Activated CD8-positive, alpha-beta T cell treated with anti-CD3 and anti-CD28 coated beads, Interleukin-2, amount 10 ng/mL, durations not matched to agents 7 days and 5 days (primary cell): ENCODE data around the gene FAM78B. TPM values are rescaled to one million over a fixed set of nuclear protein-coding genes. Genes with fewer than 3 reads are reported as not detected.

ENCODE experiments used
- ATAC-seq: fragments of 150-1000 bp; cut with Tn5 transposase; one replicate; pipeline ENCODE4 v1.10.0; 2021; ENCODE audit warnings: moderate library complexity
- CTCF ChIA-PET: fragments of 350-600 bp; sonication (Branson Sonifier 250); formaldehyde crosslinking; loops from one replicate; lab custom pipeline; 2021; ENCODE audit warnings: antibody characterized with exemption; lab: Charles Lee
- POLR2A ChIA-PET: fragments of 350-600 bp; sonication (Branson Sonifier 250); formaldehyde crosslinking; loops from one replicate; lab custom pipeline; 2021; ENCODE audit warnings: antibody characterized with exemption; lab: Charles Lee
- DNase-seq: peaks from one replicate; pipeline ENCODE4 v3.0.0-alpha.2; 2020
- H3K27ac Mint-ChIP-seq: one replicate; pipeline ENCODE4 v1.8.0; 2021; ENCODE audit warnings: mild to moderate bottlenecking, mixed read lengths
- H3K27me3 Mint-ChIP-seq: one replicate; pipeline ENCODE4 v1.8.0; 2021; ENCODE audit warnings: low read depth, mixed read lengths
- H3K36me3 Mint-ChIP-seq: one replicate; pipeline ENCODE4 v1.8.0; 2021; ENCODE audit warnings: low read depth, mixed read lengths
- H3K4me1 Mint-ChIP-seq: one replicate; pipeline ENCODE4 v1.8.0; 2021; ENCODE audit warnings: low read depth, mixed read lengths
- H3K4me3 Mint-ChIP-seq: one replicate; pipeline ENCODE4 v1.8.0; 2021; ENCODE audit warnings: mild to moderate bottlenecking, mixed read lengths
- H3K9me3 Mint-ChIP-seq: one replicate; pipeline ENCODE4 v1.8.0; 2022; ENCODE audit warnings: mixed read lengths; ENCODE audit not compliant: insufficient read depth
- total RNA-seq, 2 experiments: library from RNA; stranded (reverse); gene quantifications; one replicate each; pipeline ENCODE4 v1.2.3, GENCODE V29; 2021

The FAM78B gene
- total RNA-seq, 2 experiments from 2014 or later: 0.16 to 0.18 TPM

DNA sequence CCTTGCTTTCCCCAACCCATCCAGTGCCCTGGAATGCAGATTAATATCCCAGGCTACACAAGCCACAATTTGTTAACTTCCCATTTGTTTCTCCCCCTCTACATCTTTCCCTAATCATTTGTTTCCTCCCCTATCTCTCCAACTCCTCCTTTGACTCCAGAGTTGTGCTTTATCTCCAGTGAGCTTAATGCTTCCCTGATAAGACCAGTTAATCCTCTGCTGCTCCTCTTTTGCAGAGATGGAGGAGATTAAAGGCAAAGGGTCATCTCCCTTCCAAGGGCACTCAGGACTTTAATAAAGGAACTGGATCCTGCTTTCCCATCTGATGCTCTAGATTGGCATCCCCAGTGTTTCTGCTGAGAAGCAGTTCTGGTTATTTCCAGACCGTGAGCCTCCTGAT, 7.1 kb downstream of the FAM78B start:
- no peak overlapping the region for H3K4me3 Mint-ChIP-seq
- no peak for ATAC-seq

DNA sequence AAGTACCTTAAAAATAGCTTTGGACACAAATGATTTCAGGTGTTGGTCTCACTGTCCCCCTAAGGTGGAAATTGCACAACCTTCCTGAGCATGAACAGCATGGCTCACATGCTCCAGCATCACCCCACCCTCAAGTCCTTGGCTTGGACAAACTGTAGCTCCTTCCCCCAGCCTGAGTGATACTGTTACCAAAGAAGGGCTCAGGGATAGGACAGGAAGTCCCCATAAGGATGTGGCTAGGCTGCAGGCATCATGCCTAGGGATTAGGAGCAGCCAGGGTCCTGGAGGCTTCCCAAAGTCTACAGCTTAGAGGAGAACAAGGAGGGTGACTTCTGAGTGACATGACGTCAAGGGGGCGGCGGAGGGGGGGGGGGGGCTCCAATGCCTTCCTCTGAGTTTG, 10.1 kb downstream of the FAM78B start:
- peaks cover 6% of the 10 kb centered on the region for H3K27me3 Mint-ChIP-seq
- no peak overlapping the region for H3K4me3 Mint-ChIP-seq
- no peak overlapping the region for H3K27ac Mint-ChIP-seq
- ATAC-seq (no peak), DNase-seq (no peak)
- ChIA-PET CTCF (no interaction called here), POLR2A (no interaction called here)
- H3K4me1 Mint-ChIP-seq: no peaks in the 10 kb centered on the region
- H3K36me3 Mint-ChIP-seq: no peaks in the 10 kb centered on the region
- H3K9me3 Mint-ChIP-seq: no peaks in the 10 kb centered on the region

More for the DNA sequence above, 7.1 kb downstream of the FAM78B start:
- ChIA-PET POLR2A (no interaction called here), CTCF (no interaction called here)
- Mint-ChIP-seq H3K9me3 (no peaks in the 10 kb centered on the region), H3K4me1 (peaks cover under 1% of the 10 kb centered on the region), H3K27me3 (peaks cover 27% of the 10 kb centered on the region), H3K27ac (no peak overlapping the region), H3K36me3 (no peaks in the 10 kb centered on the region)
- no peak for DNase-seq

DNA sequence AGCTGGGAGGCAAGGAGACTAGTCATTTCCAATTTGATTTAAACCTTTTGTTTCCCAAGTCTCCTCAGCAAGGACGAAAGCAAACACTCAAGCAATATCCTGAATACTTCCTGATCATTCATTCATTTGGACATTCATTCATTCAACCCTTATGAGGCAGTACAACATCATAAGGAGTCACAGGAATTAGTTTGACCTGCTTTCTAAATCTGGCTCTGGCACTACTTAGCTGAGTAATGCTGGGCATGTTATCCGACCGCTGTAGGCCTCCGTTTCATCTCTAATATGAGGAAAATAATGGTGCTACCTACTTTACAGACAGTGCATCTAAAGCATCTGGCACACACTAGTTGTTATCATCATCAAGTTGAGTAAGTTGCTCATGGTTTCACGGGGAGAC, 11.7 kb downstream of the FAM78B start:
- peaks cover 2% of the 10 kb centered on the region for H3K27me3 Mint-ChIP-seq
- H3K36me3 Mint-ChIP-seq: no peaks in the 10 kb centered on the region
- no peak overlapping the region for H3K4me3 Mint-ChIP-seq
- DNase-seq (no peak), ATAC-seq (no peak)
- H3K4me1 Mint-ChIP-seq: no peaks in the 10 kb centered on the region
- ChIA-PET CTCF (no interaction called here), POLR2A (no interaction called here)
- no peak overlapping the region for H3K27ac Mint-ChIP-seq
- H3K9me3 Mint-ChIP-seq: no peaks in the 10 kb centered on the region

DNA sequence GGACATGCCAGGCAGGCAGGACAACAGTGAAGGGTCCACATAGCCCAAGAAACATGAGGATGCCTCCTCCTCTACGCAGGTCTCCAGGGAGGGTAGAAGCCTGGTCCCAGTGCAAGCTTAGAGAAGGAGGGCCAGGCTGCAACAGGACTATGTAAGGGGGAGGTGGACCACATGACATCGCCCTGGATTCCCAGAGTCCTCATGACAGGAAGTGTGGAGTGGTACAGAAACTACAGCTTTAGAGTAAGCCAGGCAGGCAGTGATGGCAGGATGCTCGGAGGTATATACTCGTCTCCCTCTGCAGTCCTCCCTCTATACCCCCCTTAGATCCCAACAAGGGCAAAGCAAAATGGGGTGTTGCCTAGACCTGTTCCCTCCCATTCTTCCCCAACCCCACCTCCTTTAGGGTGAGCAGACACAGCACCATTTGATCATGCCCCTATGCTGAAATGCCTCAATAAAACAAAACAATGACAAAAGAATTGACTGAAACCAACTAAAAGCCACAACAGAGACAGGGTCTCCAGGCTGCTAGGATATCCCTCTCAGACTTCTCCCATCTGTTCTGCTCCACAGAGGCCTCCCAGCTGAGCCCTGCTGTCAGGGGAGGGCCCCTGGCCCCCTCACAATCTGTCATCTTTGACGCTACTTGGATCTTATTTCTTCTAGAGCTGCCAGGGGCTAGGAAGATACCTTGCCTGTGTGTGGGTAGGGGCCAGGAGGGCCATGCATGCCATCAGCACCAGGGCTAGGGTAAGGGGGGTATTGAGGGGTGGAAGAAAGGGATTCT, 13.1 kb downstream of the FAM78B start:
- H3K9me3 Mint-ChIP-seq: no peaks in the 10 kb centered on the region
- H3K27me3 Mint-ChIP-seq: peaks cover 2% of the 10 kb centered on the region
- ATAC-seq: no peak
- no peak overlapping the region for H3K4me3 Mint-ChIP-seq
- ChIA-PET CTCF (no interaction called here), POLR2A (no interaction called here)
- H3K27ac Mint-ChIP-seq: no peak overlapping the region
- H3K36me3 Mint-ChIP-seq: no peaks in the 10 kb centered on the region
- H3K4me1 Mint-ChIP-seq: no peaks in the 10 kb centered on the region
- no peak for DNase-seq

DNA sequence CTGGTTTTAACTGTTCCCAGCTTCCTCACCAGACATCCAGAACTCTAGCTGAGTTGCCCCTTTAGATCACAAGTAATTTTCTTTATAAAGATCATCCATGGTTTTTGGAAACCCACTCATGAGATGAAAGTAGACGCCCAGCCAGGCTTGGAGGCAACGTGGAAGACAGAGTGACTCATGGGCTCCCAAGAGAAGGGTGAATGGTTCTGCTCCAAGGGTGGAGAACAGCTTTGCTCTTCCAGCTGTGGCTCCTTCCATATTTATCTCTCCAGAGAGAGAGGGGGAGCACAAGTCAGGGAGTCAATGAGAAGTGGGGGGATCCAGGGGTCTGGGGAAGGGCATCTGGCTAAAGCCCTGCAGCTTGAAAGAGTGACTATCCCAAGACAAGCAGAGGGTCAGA, 13.8 kb downstream of the FAM78B start:
- POLR2A ChIA-PET: no interaction called here
- no peaks in the 10 kb centered on the region for H3K9me3 Mint-ChIP-seq
- CTCF ChIA-PET: no interaction called here
- no peak for ATAC-seq
- H3K4me1 Mint-ChIP-seq: no peaks in the 10 kb centered on the region
- H3K4me3 Mint-ChIP-seq: no peak overlapping the region
- H3K27ac Mint-ChIP-seq: no peak overlapping the region
- no peaks in the 10 kb centered on the region for H3K27me3 Mint-ChIP-seq
- H3K36me3 Mint-ChIP-seq: no peaks in the 10 kb centered on the region
- no peak for DNase-seq

DNA sequence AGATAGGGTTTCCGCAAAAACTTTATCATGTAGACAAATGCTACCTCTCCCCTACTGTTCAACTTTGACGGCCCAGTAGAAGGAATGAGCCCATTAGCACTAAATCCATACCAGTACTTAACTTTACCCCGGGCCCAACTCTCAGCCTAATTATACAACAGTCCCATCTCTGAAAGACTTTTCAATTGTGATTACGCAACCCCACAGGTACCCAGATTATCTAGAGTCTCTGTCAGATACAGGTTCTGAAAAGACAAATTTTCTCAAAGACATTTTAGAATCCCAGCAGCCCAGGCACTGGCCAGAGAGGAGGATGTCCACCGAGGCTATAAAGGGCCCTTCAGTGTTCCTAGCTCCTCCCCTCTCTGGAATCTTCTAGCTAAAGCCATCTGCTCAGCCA, 15.0 kb downstream of the FAM78B start:
- Mint-ChIP-seq H3K4me3 (no peak overlapping the region), H3K4me1 (no peaks in the 10 kb centered on the region), H3K27me3 (no peaks in the 10 kb centered on the region), H3K27ac (no peak overlapping the region), H3K36me3 (no peaks in the 10 kb centered on the region), H3K9me3 (no peaks in the 10 kb centered on the region)
- CTCF ChIA-PET: no interaction called here
- ATAC-seq: no peak
- POLR2A ChIA-PET: no interaction called here
- no peak for DNase-seq

DNA sequence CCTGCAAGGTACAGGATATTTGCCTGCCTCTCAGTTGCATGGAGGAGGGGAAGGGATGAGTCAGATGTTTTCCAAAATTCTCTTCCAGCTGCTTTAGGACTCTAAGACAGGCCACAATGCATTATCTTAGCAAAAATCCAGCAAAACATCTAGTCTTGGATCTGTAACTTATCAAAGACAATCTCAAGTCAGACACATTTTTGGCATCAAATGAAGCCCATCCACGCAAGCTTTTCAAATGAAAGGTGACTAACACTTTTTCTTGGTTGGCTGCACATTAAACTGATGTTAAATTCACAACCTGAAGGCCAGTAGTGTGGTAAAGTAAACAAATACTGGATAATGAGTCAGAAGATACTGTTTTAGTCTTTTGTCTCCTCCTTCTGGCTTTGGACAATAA, 21.3 kb downstream of the FAM78B start:
- POLR2A ChIA-PET: no interaction called here
- ATAC-seq (no peak), DNase-seq (no peak)
- Mint-ChIP-seq H3K27ac (no peak overlapping the region), H3K4me1 (no peaks in the 10 kb centered on the region), H3K4me3 (no peak overlapping the region), H3K27me3 (no peaks in the 10 kb centered on the region), H3K9me3 (no peaks in the 10 kb centered on the region), H3K36me3 (no peaks in the 10 kb centered on the region)
- CTCF ChIA-PET: no interaction called here

DNA sequence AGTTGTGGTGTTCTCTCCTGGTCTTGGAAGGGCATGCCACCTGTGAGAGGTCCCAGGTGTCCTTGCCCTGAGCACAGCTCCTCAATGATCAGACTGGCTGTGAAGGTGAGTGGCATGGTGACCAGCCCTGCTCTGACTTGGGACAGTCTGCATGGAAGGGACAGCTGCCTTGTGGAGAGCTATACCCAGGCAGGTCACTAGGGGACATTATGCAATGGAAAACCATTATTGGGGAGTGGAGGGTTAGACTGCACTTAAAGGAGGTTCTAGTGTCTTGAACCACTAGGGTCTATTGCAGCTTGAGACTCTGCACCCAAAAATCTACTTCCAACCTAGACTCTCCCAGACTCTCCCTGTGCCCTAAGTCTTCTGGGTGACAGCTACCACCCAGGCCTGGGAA, 24.8 kb downstream of the FAM78B start:
- H3K27ac Mint-ChIP-seq: no peak overlapping the region
- H3K9me3 Mint-ChIP-seq: no peaks in the 10 kb centered on the region
- DNase-seq: no peak
- no peaks in the 10 kb centered on the region for H3K36me3 Mint-ChIP-seq
- no peaks in the 10 kb centered on the region for H3K27me3 Mint-ChIP-seq
- ATAC-seq: no peak
- POLR2A ChIA-PET: no interaction called here
- CTCF ChIA-PET: no interaction called here
- no peak overlapping the region for H3K4me3 Mint-ChIP-seq
- H3K4me1 Mint-ChIP-seq: no peaks in the 10 kb centered on the region

DNA sequence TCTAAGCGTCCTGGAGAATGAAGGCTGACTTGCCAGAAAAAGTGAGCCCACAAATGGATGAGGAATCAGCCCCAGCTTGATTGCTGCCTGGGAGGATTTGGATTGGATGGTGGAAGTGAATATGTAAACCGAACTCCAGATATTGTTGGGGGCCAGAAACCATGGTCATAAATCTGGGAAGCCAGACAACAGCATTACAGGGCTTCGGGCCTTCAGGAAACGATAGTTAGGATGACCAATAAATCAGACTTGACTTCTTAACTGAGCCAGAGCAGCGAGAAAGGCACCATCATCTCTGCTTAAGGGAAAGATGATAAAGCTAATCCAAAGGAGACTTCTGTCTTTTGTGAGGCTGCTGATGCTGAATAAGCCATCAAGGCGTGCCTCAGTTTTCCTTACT, 26.6 kb downstream of the FAM78B start:
- Mint-ChIP-seq H3K36me3 (no peaks in the 10 kb centered on the region), H3K27ac (no peak overlapping the region), H3K4me1 (no peaks in the 10 kb centered on the region), H3K27me3 (no peaks in the 10 kb centered on the region), H3K9me3 (no peaks in the 10 kb centered on the region), H3K4me3 (no peak overlapping the region)
- no peak for ATAC-seq
- no peak for DNase-seq
- ChIA-PET CTCF (no interaction called here), POLR2A (no interaction called here)

DNA sequence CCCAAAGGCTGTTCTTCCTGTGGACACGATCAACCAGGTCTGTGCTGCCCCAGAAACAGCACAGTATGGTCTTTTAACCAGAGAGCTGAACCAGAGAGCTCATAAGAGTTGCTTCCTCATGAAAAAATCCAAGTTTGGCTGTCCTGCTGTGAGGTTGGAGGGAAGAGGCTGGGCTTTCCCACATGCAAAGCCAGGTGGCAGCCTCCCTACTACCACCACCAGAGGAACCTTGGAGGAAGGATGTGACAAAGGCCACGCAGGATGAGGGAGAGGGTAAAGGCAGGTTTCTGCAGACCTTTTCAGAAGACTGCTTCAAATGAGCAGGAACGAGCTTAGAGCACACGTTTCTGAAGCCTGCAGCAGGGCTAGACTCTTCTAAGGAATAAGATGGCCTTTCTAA, 27.1 kb downstream of the FAM78B start:
- CTCF ChIA-PET: no interaction called here
- POLR2A ChIA-PET: no interaction called here
- Mint-ChIP-seq H3K27ac (no peak overlapping the region), H3K4me1 (no peaks in the 10 kb centered on the region), H3K9me3 (no peaks in the 10 kb centered on the region), H3K27me3 (no peaks in the 10 kb centered on the region), H3K4me3 (no peak overlapping the region), H3K36me3 (no peaks in the 10 kb centered on the region)
- ATAC-seq (no peak), DNase-seq (no peak)

DNA sequence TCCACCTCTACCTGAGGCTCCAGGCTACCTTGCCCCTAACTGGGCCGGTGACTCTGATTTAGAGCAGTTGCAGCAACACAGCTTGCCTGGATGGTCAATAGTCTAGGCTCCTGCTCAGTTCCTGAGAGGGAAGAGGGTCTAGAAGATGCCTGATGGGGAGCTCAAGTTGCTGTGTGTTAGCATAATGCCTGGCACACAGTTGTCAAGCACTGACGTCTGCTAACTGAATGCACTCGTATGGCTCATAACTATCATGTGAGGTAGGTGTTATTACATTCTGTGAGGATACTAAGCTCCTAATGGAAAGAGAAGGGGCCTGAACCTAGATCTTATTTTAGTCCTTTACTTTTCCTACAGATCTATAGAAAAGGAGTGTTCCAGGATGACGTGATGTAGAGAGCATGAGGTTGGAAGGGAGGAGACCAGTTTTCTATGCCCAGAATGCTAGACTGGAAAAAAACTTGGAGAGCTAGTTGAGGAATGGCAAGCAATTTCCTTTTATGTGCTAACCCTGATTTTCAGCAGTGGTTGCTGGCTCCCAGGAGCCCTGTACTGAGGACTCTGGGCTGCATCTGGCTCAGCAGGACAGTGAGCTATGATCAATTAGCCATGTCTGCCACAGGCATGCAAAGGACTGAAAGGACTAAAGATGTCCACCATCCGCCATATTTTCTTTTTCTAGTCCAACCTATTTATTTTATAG, 30.0 kb downstream of the FAM78B start:
- CTCF ChIA-PET: interaction anchor here (0.8 kb wide), 1 partner anchor 342 kb away, joined by 3 read pairs; no protein-coding TSS in a partner anchor
- no peaks in the 10 kb centered on the region for H3K36me3 Mint-ChIP-seq
- no peaks in the 10 kb centered on the region for H3K4me1 Mint-ChIP-seq
- H3K4me3 Mint-ChIP-seq: no peak overlapping the region
- POLR2A ChIA-PET: no interaction called here
- no peak for DNase-seq
- H3K27me3 Mint-ChIP-seq: no peaks in the 10 kb centered on the region
- no peak overlapping the region for H3K27ac Mint-ChIP-seq
- ATAC-seq: no peak
- H3K9me3 Mint-ChIP-seq: no peaks in the 10 kb centered on the region

DNA sequence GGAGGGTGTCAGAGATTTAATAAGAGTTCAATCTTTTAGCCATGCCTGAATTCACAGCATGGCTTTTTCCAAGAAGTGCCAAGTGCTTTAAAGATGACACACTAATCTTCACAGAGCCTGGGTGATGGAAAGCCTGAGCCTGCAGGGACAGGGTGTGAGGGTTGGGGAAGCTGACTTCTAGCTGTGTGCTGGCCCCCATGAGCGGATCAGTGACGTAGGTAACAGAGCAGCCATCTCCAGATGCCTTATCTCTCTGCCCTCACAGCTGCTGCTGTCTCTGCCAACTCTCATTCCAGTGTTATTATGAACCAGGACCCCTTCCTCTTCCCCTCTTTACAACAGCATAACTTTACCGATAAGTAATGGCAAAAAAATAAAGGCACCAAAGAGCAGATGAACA, 30.6 kb downstream of the FAM78B start:
- Mint-ChIP-seq H3K4me3 (no peak overlapping the region), H3K9me3 (no peaks in the 10 kb centered on the region), H3K27ac (no peak overlapping the region), H3K4me1 (no peaks in the 10 kb centered on the region), H3K27me3 (no peaks in the 10 kb centered on the region), H3K36me3 (no peaks in the 10 kb centered on the region)
- ATAC-seq: no peak
- DNase-seq: no peak
- CTCF ChIA-PET: interaction anchor here (1.4 kb wide), 1 partner anchor 343 kb away, joined by 3 read pairs; no protein-coding TSS in a partner anchor
- POLR2A ChIA-PET: no interaction called here
